ENCODE results near the gene ABCC11.
"Not testable (repeated sequence)": the region's sequence is repeated elsewhere in the genome, so short reads cannot be mapped to it uniquely, and the experiment has no call there.

The ABCC11 gene

GRCh38 chr16:48187779-48188178 is 59.6 kb downstream of the ABCC11 start:
- DNase-seq (ENCODE audit: extremely low read depth, low read depth): no peak
- TF ChIP-seq, protein P1, sequence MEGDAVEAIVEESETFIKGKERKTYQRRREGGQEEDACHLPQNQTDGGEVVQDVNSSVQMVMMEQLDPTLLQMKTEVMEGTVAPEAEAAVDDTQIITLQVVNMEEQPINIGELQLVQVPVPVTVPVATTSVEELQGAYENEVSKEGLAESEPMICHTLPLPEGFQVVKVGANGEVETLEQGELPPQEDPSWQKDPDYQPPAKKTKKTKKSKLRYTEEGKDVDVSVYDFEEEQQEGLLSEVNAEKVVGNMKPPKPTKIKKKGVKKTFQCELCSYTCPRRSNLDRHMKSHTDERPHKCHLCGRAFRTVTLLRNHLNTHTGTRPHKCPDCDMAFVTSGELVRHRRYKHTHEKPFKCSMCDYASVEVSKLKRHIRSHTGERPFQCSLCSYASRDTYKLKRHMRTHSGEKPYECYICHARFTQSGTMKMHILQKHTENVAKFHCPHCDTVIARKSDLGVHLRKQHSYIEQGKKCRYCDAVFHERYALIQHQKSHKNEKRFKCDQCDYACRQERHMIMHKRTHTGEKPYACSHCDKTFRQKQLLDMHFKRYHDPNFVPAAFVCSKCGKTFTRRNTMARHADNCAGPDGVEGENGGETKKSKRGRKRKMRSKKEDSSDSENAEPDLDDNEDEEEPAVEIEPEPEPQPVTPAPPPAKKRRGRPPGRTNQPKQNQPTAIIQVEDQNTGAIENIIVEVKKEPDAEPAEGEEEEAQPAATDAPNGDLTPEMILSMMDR (IDR thresholded peaks at IDR 0.05; ENCODE audit: low read depth, low read length): no peak

- DNase-seq (ENCODE audit: extremely low read depth, low read depth): no peak
- TF ChIP-seq, protein P1 (IDR thresholded peaks at IDR 0.05; ENCODE audit: low read depth, low read length): no peak
Measured at GRCh38 chr16:48184681-48185080, 62.7 kb downstream of the ABCC11 start.

DNA sequence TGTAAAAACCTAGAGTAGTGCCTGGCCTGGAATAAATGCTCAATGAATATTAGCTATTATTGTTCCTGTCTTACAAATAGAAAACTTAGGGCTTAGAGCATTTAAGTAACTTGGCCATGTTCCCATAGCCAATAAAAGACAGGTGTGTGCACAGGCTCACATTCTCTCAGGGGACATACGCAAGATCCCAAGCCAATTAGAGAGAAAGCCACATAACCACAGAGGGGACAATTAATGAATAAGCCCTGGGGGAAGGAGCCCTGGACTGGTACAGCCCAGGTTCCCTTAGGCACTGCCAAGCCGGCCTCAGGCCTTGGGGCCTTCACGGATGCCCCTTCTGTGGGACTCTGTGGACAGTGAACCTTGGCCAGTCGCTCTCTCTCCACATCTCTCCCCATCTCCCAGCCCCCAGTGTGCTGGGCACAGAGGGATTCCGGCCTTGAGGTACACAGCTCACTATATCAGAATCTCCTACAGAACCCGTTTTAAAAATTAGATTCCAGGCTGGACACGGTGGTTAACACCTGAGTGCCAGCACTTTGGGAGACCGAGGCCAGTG is 64.3 kb downstream of the ABCC11 start:
- no peak for DNase-seq (ENCODE audit: extremely low read depth, low read depth)
- TF ChIP-seq, protein P1 (IDR thresholded peaks at IDR 0.05; ENCODE audit: low read depth, low read length): no peak

- not testable (repeated sequence) for DNase-seq (ENCODE audit: extremely low read depth, low read depth)
Measured at GRCh38 chr16:48181746-48182520, 65.4 kb downstream of the ABCC11 start.

GRCh38 chr16:48180868-48181480 is 66.4 kb downstream of the ABCC11 start:
- TF ChIP-seq, protein P1 (IDR thresholded peaks at IDR 0.05; ENCODE audit: low read depth, low read length): no peak
- DNase-seq (ENCODE audit: extremely low read depth, low read depth): no peak

GRCh38 chr16:48176635-48177408 is 70.5 kb downstream of the ABCC11 start:
- no peak for DNase-seq (ENCODE audit: extremely low read depth, low read depth)
- TF ChIP-seq, protein P1 (IDR thresholded peaks at IDR 0.05; ENCODE audit: low read depth, low read length): no peak

DNA sequence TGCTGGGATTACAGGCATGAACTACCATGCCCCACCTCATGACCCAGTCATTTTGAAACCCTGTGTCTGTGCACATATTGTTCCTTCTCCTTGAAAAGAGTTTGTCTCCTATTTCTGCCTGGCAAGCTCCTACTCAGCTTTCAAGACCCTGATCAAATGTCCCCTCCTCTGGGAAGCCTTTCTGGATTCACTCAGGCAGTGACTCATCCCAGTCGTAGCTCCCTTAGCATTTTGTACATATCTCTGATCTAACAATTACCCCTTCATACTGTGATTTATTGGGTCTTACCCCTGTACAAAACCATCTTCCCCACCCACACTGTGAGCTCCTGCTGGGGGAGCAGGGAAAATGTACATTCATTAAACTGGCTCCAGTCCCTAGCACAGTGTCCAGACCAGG is 73.5 kb downstream of the ABCC11 start:
- DNase-seq (ENCODE audit: extremely low read depth, low read depth): no peak

More for the DNA sequence above, 73.5 kb downstream of the ABCC11 start:
- TF ChIP-seq, protein P1 (IDR thresholded peaks at IDR 0.05; ENCODE audit: low read depth, low read length): no peak

Data from AG09319 (cell line).